H9 (cell line): Measurements from ENCODE around the gene RNASE8. TPM values are rescaled to one million over a fixed set of nuclear protein-coding genes. Genes with fewer than 3 reads are reported as not detected.

Experiments
- DNase-seq: peaks from one replicate; pipeline ENCODE4 v3.0.0-alpha.2; 2017
- H2AFZ ChIP-seq: one replicate; pipeline ENCODE4 v1.6.1; 2013; ENCODE audit warnings: mild to moderate bottlenecking, low read length, control low read depth, moderate library complexity
- H2AK5ac ChIP-seq: 2 replicates; pipeline ENCODE4 v1.6.1; 2013; ENCODE audit warnings: low read length, control low read depth, mixed read lengths; ENCODE audit not compliant: insufficient read length
- H2BK120ac ChIP-seq: one replicate; pipeline ENCODE4 v1.6.1; 2013; ENCODE audit warnings: low read depth, mild to moderate bottlenecking, low read length, control low read depth, inconsistent platforms; ENCODE audit not compliant: poor library complexity, severe bottlenecking
- H2BK12ac ChIP-seq: 2 replicates; pipeline ENCODE4 v1.6.1; 2013; ENCODE audit warnings: low read length, control low read depth, mixed read lengths, low read depth; ENCODE audit not compliant: insufficient read length
- H2BK15ac ChIP-seq: 2 replicates; pipeline ENCODE4 v1.6.1; 2013; ENCODE audit warnings: low read depth, low read length, control low read depth
- H2BK20ac ChIP-seq: one replicate; pipeline ENCODE4 v1.6.1; 2013; ENCODE audit warnings: low read depth, mild to moderate bottlenecking, low read length, control low read depth, inconsistent platforms; ENCODE audit not compliant: poor library complexity, severe bottlenecking
- H2BK5ac ChIP-seq: 2 replicates; pipeline ENCODE4 v1.6.1; 2013; ENCODE audit warnings: low read length, control low read depth, mixed read lengths; ENCODE audit not compliant: insufficient read length
- H3K14ac ChIP-seq: 2 replicates; pipeline ENCODE4 v1.6.1; 2013; ENCODE audit warnings: low read length, control low read depth; ENCODE audit not compliant: insufficient read depth
- H3K18ac ChIP-seq: 2 replicates; pipeline ENCODE4 v1.6.1; 2013; ENCODE audit warnings: low read depth, mild to moderate bottlenecking, mixed read lengths, low read length, control low read depth; ENCODE audit not compliant: insufficient read length
- H3K23ac ChIP-seq: 2 replicates; pipeline ENCODE4 v1.6.1; 2013; ENCODE audit warnings: low read length, control low read depth, mixed read lengths, low read depth; ENCODE audit not compliant: insufficient read length
- H3K23me2 ChIP-seq: 2 replicates; pipeline ENCODE4 v1.6.1; 2013; ENCODE audit warnings: low read depth, mild to moderate bottlenecking, mixed read lengths, low read length, control low read depth; ENCODE audit not compliant: insufficient read length, poor library complexity, severe bottlenecking
- H3K27ac ChIP-seq: 2 replicates; pipeline ENCODE4 v1.5.1; 2013; ENCODE audit warnings: low read length, control low read depth, mixed read lengths, low read depth; ENCODE audit not compliant: insufficient read length
- H3K27me3 ChIP-seq: 2 replicates; pipeline ENCODE4 v1.6.1; 2013; ENCODE audit warnings: low read length, control low read depth, inconsistent platforms; ENCODE audit not compliant: insufficient read depth
- H3K4ac ChIP-seq: 2 replicates; pipeline ENCODE4 v1.6.1; 2013; ENCODE audit warnings: low read depth, mild to moderate bottlenecking, control low read depth, inconsistent platforms, low read length, moderate library complexity
- H3K4me1 ChIP-seq: 2 replicates; pipeline ENCODE4 v1.6.1; 2013; ENCODE audit warnings: low read length, control low read depth, inconsistent platforms; ENCODE audit not compliant: insufficient read depth
- H3K4me2 ChIP-seq: 2 replicates; pipeline ENCODE4 v1.6.1; 2013; ENCODE audit warnings: low read length, control low read depth, mixed read lengths; ENCODE audit not compliant: insufficient read length, insufficient read depth
- H3K56ac ChIP-seq: 2 replicates; pipeline ENCODE4 v1.6.1; 2013; ENCODE audit warnings: low read depth, mild to moderate bottlenecking, mixed read lengths, low read length, control low read depth; ENCODE audit not compliant: insufficient read length
- H3K79me1 ChIP-seq: 2 replicates; pipeline ENCODE4 v1.6.1; 2013; ENCODE audit warnings: low read depth, mild to moderate bottlenecking, moderate library complexity, low read length, control low read depth, inconsistent platforms; ENCODE audit not compliant: insufficient read depth, poor library complexity, severe bottlenecking
- H3K79me2 ChIP-seq: 2 replicates; pipeline ENCODE4 v1.6.1; 2013; ENCODE audit warnings: low read length, control low read depth, inconsistent platforms; ENCODE audit not compliant: insufficient read depth
- H3K9ac ChIP-seq: 2 replicates; pipeline ENCODE4 v1.6.1; 2013; ENCODE audit warnings: low read length, control low read depth, mixed read lengths; ENCODE audit not compliant: insufficient read length; ENCODE audit errors: extremely low read depth
- H3K9me3 ChIP-seq: one replicate; pipeline ENCODE4 v1.6.1; 2013; ENCODE audit warnings: low read depth, low read length, inconsistent platforms; ENCODE audit not compliant: control insufficient read depth
- H3T11ph ChIP-seq: one replicate; pipeline ENCODE4 v1.6.1; 2013; ENCODE audit warnings: mild to moderate bottlenecking, low read length, control low read depth, inconsistent platforms
- H4K20me1 ChIP-seq: one replicate; pipeline ENCODE4 v1.6.1; 2013; ENCODE audit not compliant: control insufficient read depth, insufficient read length, insufficient read depth
- H4K5ac ChIP-seq: 2 replicates; pipeline ENCODE4 v1.6.1; 2013; ENCODE audit warnings: low read depth, mild to moderate bottlenecking, mixed read lengths, low read length, control low read depth; ENCODE audit not compliant: insufficient read length
- H4K8ac ChIP-seq: replicated peaks from 2 replicates; pipeline ENCODE4 v1.6.1; 2013; ENCODE audit warnings: low read length, control low read depth, mixed read lengths, low read depth; ENCODE audit not compliant: insufficient read length
- H4K91ac ChIP-seq: 2 replicates; pipeline ENCODE4 v1.6.1; 2013; ENCODE audit warnings: low read depth, mild to moderate bottlenecking, moderate library complexity, mixed read lengths, low read length, control low read depth; ENCODE audit not compliant: insufficient read length
- H3K27ac Mint-ChIP-seq, 3 experiments: 2 replicates in 2 of 3; 3 replicates in 1 of 3; pipeline ENCODE4 v1.8.0; 2020 to 2021; ENCODE audit warnings: mixed read lengths in 3 of 3, mild to moderate bottlenecking in 1 of 3, moderate library complexity in 1 of 3
- H3K27me3 Mint-ChIP-seq: 2 replicates; pipeline ENCODE4 v1.8.0; 2021; ENCODE audit warnings: low read depth, mild to moderate bottlenecking, moderate library complexity, mixed read lengths
- H3K36me3 Mint-ChIP-seq, 3 experiments: 2 replicates in 2 of 3; 3 replicates in 1 of 3; pipeline ENCODE4 v1.8.0; 2020 to 2021; ENCODE audit warnings: low read depth in 3 of 3, mixed read lengths in 3 of 3; ENCODE audit not compliant: insufficient read depth in 1 of 3
- H3K4me1 Mint-ChIP-seq, 2 experiments: 2 replicates each; pipeline ENCODE4 v1.8.0; 2020; ENCODE audit warnings: mixed read lengths in 2 of 2
- H3K4me3 Mint-ChIP-seq, 2 experiments: 2 replicates in 1 of 2; 3 replicates in 1 of 2; pipeline ENCODE4 v1.8.0; 2020 to 2021; ENCODE audit warnings: mild to moderate bottlenecking in 2 of 2, mixed read lengths in 2 of 2, moderate library complexity in 1 of 2
- H3K9me3 Mint-ChIP-seq, 2 experiments: 2 replicates in 1 of 2; 3 replicates in 1 of 2; pipeline ENCODE4 v1.8.0; 2020; ENCODE audit warnings: mild to moderate bottlenecking in 2 of 2, mixed read lengths in 2 of 2, moderate library complexity in 1 of 2
- CTCF ChIP-seq: fragments of 200-600 bp; sonication (generic); conservative IDR thresholded peaks from 3 replicates; pipeline ENCODE4 v1.8.0; 2021; ENCODE audit warnings: antibody characterized with exemption, mild to moderate bottlenecking
- WGBS: extraction: QIAGEN DNeasy Blood & Tissue Kit; methylation state at CpG from one replicate; pipeline ENCODE4 v1.1.7; 2013; ENCODE audit warnings: missing lambda C conversion rate, low lambda C conversion rate, mixed read lengths; ENCODE audit not compliant: insufficient read length; ENCODE audit errors: extremely low coverage; 5-methylcytosine and 5-hydroxymethylcytosine counted together
- total RNA-seq: library from RNA; stranded (reverse); gene quantifications from 2 replicates; pipeline ENCODE4 v1.2.1, GENCODE V29; 2021

The RNASE8 gene
- total RNA-seq, 1 experiment from 2014 or later, result not detected

DNA sequence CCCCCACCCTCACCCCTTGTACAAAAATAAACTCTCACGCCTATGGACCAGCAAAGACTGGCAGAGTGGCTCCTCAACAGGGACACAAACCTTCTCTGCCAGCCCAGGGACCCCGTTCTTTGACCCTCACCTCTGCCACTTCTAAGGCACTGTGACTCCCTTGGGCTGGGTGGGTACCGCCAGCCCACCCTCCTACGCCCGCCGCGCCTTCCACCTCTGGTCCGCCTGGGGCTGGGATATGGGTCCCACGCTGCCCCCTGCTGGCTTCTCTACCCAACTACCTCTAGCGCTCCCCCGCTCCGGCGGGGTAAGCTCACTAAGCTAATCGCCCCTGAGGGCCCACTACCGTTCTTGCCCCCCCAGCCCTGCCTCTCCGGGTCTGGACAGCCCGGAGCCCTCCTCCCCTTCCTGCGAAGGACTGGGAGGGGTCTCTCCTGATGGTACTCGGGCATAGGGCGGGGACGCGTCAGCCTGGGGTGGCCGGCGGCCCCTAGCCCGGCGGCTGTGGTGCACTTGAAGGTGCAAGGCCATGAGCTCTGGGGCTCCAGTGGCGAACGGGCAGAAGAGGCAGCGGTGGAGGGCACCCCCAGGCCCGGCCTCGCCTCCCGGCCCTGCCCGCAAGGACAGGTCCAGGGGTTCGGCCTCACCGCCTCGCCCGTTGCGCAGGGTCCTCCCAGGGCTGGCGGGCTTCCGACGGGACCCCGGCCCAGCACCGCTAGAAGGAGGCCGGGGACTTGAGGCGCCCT, 32.7 kb downstream of the RNASE8 start:
- peaks cover 54 to 73% (median 69%) of the 10 kb centered on the region in 3 experiments for H3K36me3 Mint-ChIP-seq
- Histone ChIP-seq H3K27me3 (no peaks in the 10 kb centered on the region), H3K14ac (no peak overlapping the region), H3K4me1 (peaks cover 6% of the 10 kb centered on the region), H3K23ac (no peak overlapping the region), H3K23me2 (peaks cover 5% of the 10 kb centered on the region), H3K79me2 (no peaks in the 10 kb centered on the region), H2AK5ac (no peak overlapping the region), H2BK20ac (no peak overlapping the region), H4K20me1 (no peaks in the 10 kb centered on the region), H3K56ac (no peak overlapping the region), H4K8ac (no peak overlapping the region), H3K9me3 (no peaks in the 10 kb centered on the region), H3K9ac (no peak overlapping the region), H2BK15ac (no peak overlapping the region), H2AFZ (no peak overlapping the region), H3T11ph (no peak overlapping the region), H3K4me2 (no peak overlapping the region), H3K18ac (no peak overlapping the region), H2BK5ac (no peak overlapping the region), H3K4ac (no peak overlapping the region), H4K5ac (no peak overlapping the region), H3K27ac (no peak overlapping the region), H2BK12ac (no peak overlapping the region), H4K91ac (no peak overlapping the region), H2BK120ac (no peak overlapping the region), H3K79me1 (no peaks in the 10 kb centered on the region)
- DNase-seq, result peak; percentile 75
- peaks cover 2% of the 10 kb centered on the region for H3K27me3 Mint-ChIP-seq
- TF ChIP-seq CTCF, result peak; percentile 80
- H3K9me3 Mint-ChIP-seq, result no peaks in the 10 kb centered on the region; a peak in 3 of 5 replicates
- peaks cover 50% of the 10 kb centered on the region in 2 experiments for H3K4me1 Mint-ChIP-seq
- H3K4me3 Mint-ChIP-seq, result no peak overlapping the region
- WGBS, result no CpG with 5 or more reads among the region's 45 CpGs
- H3K27ac Mint-ChIP-seq, result peak overlapping the region in 2 of 3 experiments; percentile 32 to 88; a peak in 2 of 7 replicates
